Caco-2 (cell line): ENCODE measurements around the gene LUZP4. TPM values are rescaled to one million over a fixed set of nuclear protein-coding genes. Genes with fewer than 3 reads are reported as not detected.
"Not testable (repeated sequence)": the region's sequence is repeated elsewhere in the genome, so short reads cannot be mapped to it uniquely, and the experiment has no call there.

Experiments used
- BruUV-seq: library from RNA; stranded (reverse); fragments of 400-500 nt; replicated peaks from 2 replicates; lab custom pipeline; 2021; lab: Mats Ljungman, UMichigan
- CTCF ChIA-PET: fragments of 300-600 bp; sonication (Branson Sonifier 250); formaldehyde crosslinking; loops from one replicate; lab custom pipeline; 2022; ENCODE audit warnings: antibody characterized with exemption; lab: Charles Lee
- POLR2A ChIA-PET: fragments of 300-600 bp; sonication (Branson Sonifier 250); formaldehyde crosslinking; loops from one replicate; lab custom pipeline; 2022; ENCODE audit warnings: antibody characterized with exemption; lab: Charles Lee
- DNase-seq, 2 experiments: peaks; one replicate each; pipeline versions ENCODE4 v3.0.0 to v3.0.0-alpha.2; 2020 to 2022
- H3K27me3 ChIP-seq: replicated peaks from 2 replicates; pipeline ENCODE4 v1.6.0; 2011; ENCODE audit warnings: low read length; ENCODE audit not compliant: control insufficient read depth, insufficient read depth
- H3K36me3 ChIP-seq: 2 replicates; pipeline ENCODE4 v1.5.1; 2011; ENCODE audit warnings: low read length; ENCODE audit not compliant: control insufficient read depth, insufficient read depth
- H3K4me1 ChIP-seq: fragments of 250-450 bp; sonication (Bioruptor Pico); 2 replicates; pipeline ENCODE4 v1.5.1; 2020; ENCODE audit warnings: mild to moderate bottlenecking
- H3K4me3 ChIP-seq: 2 replicates; pipeline ENCODE4 v1.5.1; 2011; ENCODE audit warnings: low read depth, mild to moderate bottlenecking, control low read depth, low read length
- H3K9me3 ChIP-seq: fragments of 250-450 bp; sonication (Bioruptor Pico); 2 replicates; pipeline ENCODE4 v1.5.1; 2020; ENCODE audit warnings: mild to moderate bottlenecking, moderate library complexity
- H3K27ac Mint-ChIP-seq: one replicate; pipeline ENCODE4 v1.8.0; 2022; ENCODE audit warnings: mixed read lengths; ENCODE audit not compliant: unreplicated experiment
- H3K27me3 Mint-ChIP-seq: one replicate; pipeline ENCODE4 v1.8.0; 2022; ENCODE audit warnings: mixed read lengths; ENCODE audit not compliant: insufficient read depth, unreplicated experiment
- H3K36me3 Mint-ChIP-seq: one replicate; pipeline ENCODE4 v1.8.0; 2022; ENCODE audit warnings: mild to moderate bottlenecking, mixed read lengths; ENCODE audit not compliant: insufficient read depth, unreplicated experiment
- H3K4me1 Mint-ChIP-seq: one replicate; pipeline ENCODE4 v1.8.0; 2022; ENCODE audit warnings: low read depth, mixed read lengths; ENCODE audit not compliant: unreplicated experiment
- H3K4me3 Mint-ChIP-seq: one replicate; pipeline ENCODE4 v1.8.0; 2022; ENCODE audit warnings: mild to moderate bottlenecking, moderate library complexity, mixed read lengths; ENCODE audit not compliant: unreplicated experiment
- H3K9me3 Mint-ChIP-seq: one replicate; pipeline ENCODE4 v1.8.0; 2022; ENCODE audit warnings: mixed read lengths; ENCODE audit not compliant: unreplicated experiment
- CTCF ChIP-seq, 2 experiments: fragments of 200-600 bp in 1 of 2; IDR thresholded peaks; 1 replicate in 1 of 2; 2 replicates in 1 of 2; pipeline versions ENCODE4 v1.5.1 to v1.8.0; 2011 to 2022; ENCODE audit warnings: antibody characterized with exemption in 1 of 2, control low read depth in 1 of 2, inconsistent platforms in 1 of 2, low read depth in 1 of 2, low read length in 1 of 2, mild to moderate bottlenecking in 1 of 2, moderate library complexity in 1 of 2; ENCODE audit not compliant: insufficient read depth in 1 of 2, severe bottlenecking in 1 of 2, unreplicated experiment in 1 of 2
- intact Hi-C: fragments of 100-400 bp; cut with micrococcal nuclease; formaldehyde crosslinking; loops from one replicate; pipeline ENCODE4 v1.10.0; 2022; ENCODE audit not compliant: unreplicated experiment
- total RNA-seq: library from RNA; stranded (reverse); gene quantifications from 2 replicates; pipeline ENCODE4 v1.2.3, GENCODE V29; 2022

Gene LUZP4
- total RNA-seq, 1 experiment from 2014 or later: not detected

- no peak overlapping the region for H3K27ac Mint-ChIP-seq
- H3K36me3 Mint-ChIP-seq: no peaks in the 10 kb centered on the region
- intact Hi-C loops: no loop called here
- H3K36me3 ChIP-seq: no peaks in the 10 kb centered on the region
- no peak overlapping the region for H3K4me3 Mint-ChIP-seq
- H3K27me3 Mint-ChIP-seq: no peaks in the 10 kb centered on the region
- no peak for TF ChIP-seq CTCF (IDR thresholded peaks at IDR 0.05; ENCODE audit: insufficient read depth in 1 of 2, low read depth in 1 of 2, low read length in 1 of 2, severe bottlenecking in 1 of 2, unreplicated experiment in 1 of 2)
- H3K4me1 Mint-ChIP-seq: no peaks in the 10 kb centered on the region
- H3K4me1 ChIP-seq: no peaks in the 10 kb centered on the region
- no peak for DNase-seq
- BruUV-seq: no TSS peak
- H3K27me3 ChIP-seq: no peaks in the 10 kb centered on the region
- no peak overlapping the region for H3K4me3 ChIP-seq
- no peaks in the 10 kb centered on the region for H3K9me3 ChIP-seq
- CTCF ChIA-PET: no interaction called here
- POLR2A ChIA-PET: no interaction called here
- no peaks in the 10 kb centered on the region for H3K9me3 Mint-ChIP-seq
Observed at GRCh38 chrX:115318139-115318538, 28.6 kb downstream of the LUZP4 start.

GRCh38 chrX:115322375-115322774 lies 32.9 kb downstream of the LUZP4 start:
- POLR2A ChIA-PET: no interaction called here
- intact Hi-C loops: no loop called here
- H3K4me3 Mint-ChIP-seq: no peak overlapping the region

GRCh38 chrX:115324194-115324593 lies 34.7 kb downstream of the LUZP4 start:
- Mint-ChIP-seq H3K4me1 (peaks cover 6% of the 10 kb centered on the region), H3K36me3 (no peaks in the 10 kb centered on the region), H3K27ac (no peak overlapping the region), H3K27me3 (no peaks in the 10 kb centered on the region), H3K9me3 (no peaks in the 10 kb centered on the region), H3K4me3 (no peak overlapping the region)
- Histone ChIP-seq H3K36me3 (no peaks in the 10 kb centered on the region), H3K27me3 (no peaks in the 10 kb centered on the region), H3K4me1 (no peaks in the 10 kb centered on the region), H3K9me3 (no peaks in the 10 kb centered on the region), H3K4me3 (no peak overlapping the region)
- CTCF ChIA-PET: no interaction called here
- intact Hi-C loops: no loop called here
- DNase-seq: no peak
- POLR2A ChIA-PET: no interaction called here
- no TSS peak for BruUV-seq
- no peak for TF ChIP-seq CTCF (IDR thresholded peaks at IDR 0.05; ENCODE audit: insufficient read depth in 1 of 2, low read depth in 1 of 2, low read length in 1 of 2, severe bottlenecking in 1 of 2, unreplicated experiment in 1 of 2)

More at GRCh38 chrX:115322375-115322774, 32.9 kb downstream of the LUZP4 start:
- BruUV-seq: no TSS peak
- DNase-seq: peak in 1 of 2 experiments; percentile 1
- H3K9me3 Mint-ChIP-seq: no peaks in the 10 kb centered on the region
- no peaks in the 10 kb centered on the region for H3K27me3 Mint-ChIP-seq
- no peaks in the 10 kb centered on the region for H3K4me1 Mint-ChIP-seq
- no peak overlapping the region for H3K27ac Mint-ChIP-seq
- no peak overlapping the region for H3K4me3 ChIP-seq
- H3K4me1 ChIP-seq: no peaks in the 10 kb centered on the region
- no peaks in the 10 kb centered on the region for H3K9me3 ChIP-seq
- CTCF ChIA-PET: no interaction called here
- TF ChIP-seq CTCF (IDR thresholded peaks at IDR 0.05; ENCODE audit: insufficient read depth in 1 of 2, low read depth in 1 of 2, low read length in 1 of 2, severe bottlenecking in 1 of 2, unreplicated experiment in 1 of 2): no peak
- no peaks in the 10 kb centered on the region for H3K27me3 ChIP-seq
- no peaks in the 10 kb centered on the region for H3K36me3 ChIP-seq
- H3K36me3 Mint-ChIP-seq: no peaks in the 10 kb centered on the region

GRCh38 chrX:115329282-115329681 lies 39.8 kb downstream of the LUZP4 start:
- POLR2A ChIA-PET, H3K27ac Mint-ChIP-seq, intact Hi-C loops, H3K27me3 Mint-ChIP-seq, H3K4me3 Mint-ChIP-seq, CTCF ChIA-PET, H3K36me3 Mint-ChIP-seq, H3K9me3 Mint-ChIP-seq, H3K9me3 ChIP-seq, H3K36me3 ChIP-seq, H3K4me1 ChIP-seq, BruUV-seq, H3K4me1 Mint-ChIP-seq, H3K4me3 ChIP-seq, DNase-seq, H3K27me3 ChIP-seq: not testable (repeated sequence)
